T47D (cell line): ENCODE data around the gene RNASE9.
"Not testable (repeated sequence)": the region's sequence is repeated elsewhere in the genome, so short reads cannot be mapped to it uniquely, and the experiment has no call there.

Experiments used
- DNase-seq, 2 experiments: peaks; one replicate each; pipeline versions ENCODE4 v3.0.0 to v3.0.0-alpha.2; 2011 to 2012; ENCODE audit warnings: low read depth in 1 of 2, low spot score in 1 of 2
- JUND ChIP-seq: IDR thresholded peaks from 2 replicates; pipeline ENCODE4 v1.6.1; 2012; ENCODE audit warnings: low read depth
- in situ Hi-C: cut with HindIII; loops from 2 replicates; pipeline ENCODE4 v1.10.0; 2016; ENCODE audit warnings: low sequenced_read_pairs, low pct_unique_long_range_greater_than_20kb

Gene RNASE9

DNA sequence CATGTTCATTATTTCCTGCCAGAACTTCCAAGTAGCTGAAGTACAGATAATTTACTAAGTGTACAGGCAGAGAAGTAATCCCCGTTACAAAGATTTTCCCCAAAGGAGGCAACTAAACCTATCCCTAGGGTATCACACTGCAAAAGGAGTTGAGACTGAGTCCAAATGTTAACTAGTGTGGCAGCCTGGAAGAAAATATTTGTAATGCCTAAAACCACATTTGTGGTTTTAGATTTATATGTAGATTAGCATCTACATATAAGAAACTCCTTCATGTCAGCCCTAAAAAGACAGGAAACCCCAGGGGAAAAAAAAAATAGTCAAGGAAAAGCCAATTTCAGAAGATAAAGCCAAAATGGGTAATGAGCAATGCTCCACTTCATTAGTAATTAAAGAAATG lies 31.7 kb upstream of the RNASE9 start:
- in situ Hi-C loops = no loop called here
- DNase-seq = no peak
- no peak for TF ChIP-seq JUND

GRCh38 chr14:20591235-20591634 lies 30.4 kb upstream of the RNASE9 start, which contains the start of gene RNASE12:
Gene RNASE12, minus strand, starts transcription at chr14:20591376. Its CDS starts 653 bp downstream, at chr14:20590723.
- DNase-seq = no peak
- in situ Hi-C loops = no loop called here
- no peak for TF ChIP-seq JUND

GRCh38 chr14:20587489-20588154 lies 26.8 kb upstream of the RNASE9 start, which contains the start of gene RNASE11:
Gene RNASE11, minus strand, starts transcription at chr14:20588001.
- TF ChIP-seq JUND = no peak
- no peak for DNase-seq
- in situ Hi-C loops = no loop called here

DNA sequence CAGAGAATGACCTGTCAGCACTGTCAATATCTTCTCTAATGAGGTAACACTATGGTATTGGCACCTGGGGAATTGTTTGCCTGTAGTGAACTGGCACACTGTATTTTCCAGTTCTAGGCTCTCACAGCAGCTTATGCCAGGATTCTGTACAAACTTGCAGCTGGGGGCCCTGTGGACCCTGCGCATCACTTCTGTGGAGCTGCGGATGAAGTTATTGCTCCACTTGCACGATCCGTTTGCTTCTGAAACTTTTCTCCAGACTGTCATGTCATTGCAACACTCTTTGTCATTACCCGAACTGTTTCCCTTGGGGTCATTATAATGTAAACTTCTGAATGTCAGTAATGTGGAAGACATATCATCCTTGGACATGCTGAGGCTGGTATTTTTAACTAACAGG lies 23.1 kb upstream of the RNASE9 start:
- no peak for TF ChIP-seq JUND
- in situ Hi-C loops = no loop called here

GRCh38 chr14:20583142-20583541 lies 22.3 kb upstream of the RNASE9 start:
- in situ Hi-C loops = no loop called here
- no peak for TF ChIP-seq JUND
- no peak for DNase-seq

More for the DNA sequence above, 23.1 kb upstream of the RNASE9 start:
- DNase-seq = no peak

DNA sequence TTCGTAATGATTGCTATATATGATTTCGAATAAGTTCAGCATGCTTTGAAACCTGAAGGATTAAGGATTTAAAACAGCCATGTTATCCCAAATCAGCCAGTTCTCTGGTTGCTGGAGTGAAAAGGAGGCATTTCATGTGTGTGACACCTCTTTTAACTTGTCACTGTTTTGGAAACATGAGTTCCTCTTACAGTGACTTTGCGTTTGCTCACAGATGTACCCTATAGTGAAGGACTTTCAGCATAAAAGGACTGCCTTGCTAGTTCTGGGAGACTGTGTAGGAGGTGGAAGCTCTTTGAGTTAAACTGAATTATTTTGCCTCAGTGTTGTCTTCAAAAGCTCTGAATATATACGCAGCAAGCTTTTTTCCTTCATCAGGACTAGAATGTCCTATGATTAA lies 19.4 kb upstream of the RNASE9 start:
- in situ Hi-C loops = no loop called here
- TF ChIP-seq JUND = no peak
- DNase-seq = no peak

DNA sequence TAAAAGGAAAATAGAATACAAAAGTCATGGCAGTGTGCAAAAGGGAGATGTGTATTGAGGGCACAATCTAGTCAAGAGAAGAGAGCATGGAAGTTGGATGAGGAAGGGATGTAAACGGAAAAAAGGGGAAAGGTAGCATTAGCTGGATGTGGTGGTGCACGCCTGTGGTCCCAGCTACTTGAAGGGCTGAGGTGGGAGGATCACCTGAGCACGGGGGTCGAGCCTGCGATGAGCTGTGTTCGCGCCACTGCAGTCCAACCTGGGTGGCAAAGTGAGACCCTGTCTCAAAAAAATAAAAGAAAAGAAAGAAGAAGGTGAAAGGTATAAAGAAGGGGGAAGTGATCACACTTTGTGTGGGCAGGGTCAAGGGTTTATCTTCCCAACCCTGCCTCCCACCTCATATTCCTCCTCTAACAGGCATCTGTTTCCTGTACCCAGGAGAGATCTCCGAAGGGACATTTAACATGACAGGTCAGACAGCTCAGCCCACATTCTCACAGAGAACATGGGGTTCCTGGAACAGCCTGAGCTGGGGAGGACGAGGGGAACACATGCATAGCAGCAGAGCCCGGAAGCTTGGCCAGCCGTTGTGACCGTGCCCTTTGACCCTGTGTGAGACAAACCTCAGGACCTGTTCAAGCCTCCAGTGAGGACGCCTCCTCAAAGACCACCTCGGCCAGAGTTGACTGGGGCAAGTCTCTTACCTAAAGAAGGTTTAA lies 18.1 kb upstream of the RNASE9 start:
- no peak for TF ChIP-seq JUND
- in situ Hi-C loops = no loop called here
- no peak for DNase-seq

GRCh38 chr14:20578325-20578724 lies 17.5 kb upstream of the RNASE9 start:
- no peak for TF ChIP-seq JUND
- no peak for DNase-seq
- in situ Hi-C loops = no loop called here

DNA sequence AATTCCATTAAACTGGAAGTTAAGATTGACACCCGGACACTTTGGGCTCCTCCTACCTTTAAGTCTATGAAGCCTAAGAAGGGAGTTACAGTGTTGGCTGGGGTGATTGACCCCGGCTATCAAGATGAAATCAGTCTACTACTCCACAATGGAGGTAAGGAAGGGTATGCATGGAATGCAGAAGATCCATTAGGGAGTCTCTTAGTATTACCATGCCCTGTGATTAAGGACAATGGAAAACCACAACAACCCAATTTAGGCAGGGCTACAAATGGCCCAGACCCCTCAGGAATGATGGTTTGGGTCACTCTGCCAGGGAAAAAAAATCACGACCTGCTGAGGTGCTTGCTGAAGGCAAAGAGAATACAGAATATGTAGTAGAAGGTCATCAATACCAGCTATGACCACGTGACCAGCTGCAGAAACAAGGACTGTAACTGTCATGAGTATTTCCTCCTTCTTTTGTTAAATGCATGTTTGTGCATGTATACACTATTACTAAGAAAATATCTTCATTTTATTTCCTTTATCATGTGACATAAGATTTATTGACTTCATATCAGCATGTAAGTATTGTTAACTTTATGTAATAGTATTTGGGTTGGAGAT lies 11.6 kb upstream of the RNASE9 start:
- DNase-seq, in situ Hi-C loops: not testable (repeated sequence)

GRCh38 chr14:20570720-20571119 lies 9.9 kb upstream of the RNASE9 start:
- in situ Hi-C loops, DNase-seq: not testable (repeated sequence)

- DNase-seq, in situ Hi-C loops: not testable (repeated sequence)
Observed at GRCh38 chr14:20569865-20570264, 9.0 kb upstream of the RNASE9 start.

- in situ Hi-C loops = no loop called here
- DNase-seq = no peak
- TF ChIP-seq JUND = no peak
Observed at GRCh38 chr14:20569066-20569465, 8.2 kb upstream of the RNASE9 start.

DNA sequence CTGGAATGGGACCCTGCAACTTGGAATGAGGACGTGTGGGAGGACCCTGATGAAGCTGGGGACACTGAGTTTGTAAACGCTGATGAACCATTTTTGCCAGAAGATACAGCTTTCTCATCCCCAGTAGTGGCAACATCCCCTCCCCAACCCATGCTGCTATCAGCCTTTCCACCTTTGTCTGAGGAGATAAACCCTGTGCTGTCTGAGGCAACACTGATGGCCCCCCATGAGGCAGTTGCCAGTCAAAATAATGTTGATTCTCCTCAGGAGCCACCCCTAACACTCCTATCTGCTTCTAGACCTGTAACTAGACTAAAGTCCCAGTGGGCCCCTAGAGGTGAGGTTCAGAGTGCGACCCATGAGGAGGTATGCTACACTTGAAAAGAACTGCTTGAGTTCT lies 7.5 kb upstream of the RNASE9 start:
- no peak for DNase-seq
- no peak for TF ChIP-seq JUND
- in situ Hi-C loops = no loop called here

DNA sequence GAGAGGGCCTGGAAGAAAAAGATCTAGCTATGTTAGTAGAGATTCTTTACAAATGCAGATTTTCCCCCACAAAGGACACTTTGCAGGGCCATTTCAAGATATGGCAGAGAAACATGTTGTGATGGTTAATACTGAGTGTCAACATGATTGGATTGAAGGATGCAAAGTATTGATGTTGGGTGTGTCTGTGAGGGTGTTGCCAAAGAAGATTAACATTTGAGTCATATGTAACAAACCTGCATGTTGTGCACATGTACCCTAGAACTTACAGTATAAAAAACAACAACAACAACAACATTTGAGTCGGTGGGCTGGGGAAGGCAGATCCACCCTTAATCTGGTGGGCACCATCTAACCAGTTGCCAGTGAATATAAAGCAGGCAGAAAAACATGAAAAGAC lies 6.4 kb upstream of the RNASE9 start:
- DNase-seq, in situ Hi-C loops: not testable (repeated sequence)
